GM12873 (cell line): Measurements from ENCODE around the gene ARHGEF39.
A peak's percentile ranks its signal among the peaks of the same experiment; 100 is the strongest.

Source experiments
- TF ChIP-seq, protein P1 (sequence below): IDR thresholded peaks from 2 replicates; pipeline ENCODE4 v1.5.1; 2012; ENCODE audit warnings: low read depth, mild to moderate bottlenecking, moderate library complexity, low read length, control low read depth; ENCODE audit not compliant: insufficient read depth; ENCODE audit errors: missing control alignments

Gene ARHGEF39

GRCh38 chr9:35664531-35665470 lies at the start of gene ARHGEF39:
Gene ARHGEF39 (minus strand): TSS chr9:35665195. CDS start chr9:35665169, 26 bp downstream.
- TF ChIP-seq, protein P1, sequence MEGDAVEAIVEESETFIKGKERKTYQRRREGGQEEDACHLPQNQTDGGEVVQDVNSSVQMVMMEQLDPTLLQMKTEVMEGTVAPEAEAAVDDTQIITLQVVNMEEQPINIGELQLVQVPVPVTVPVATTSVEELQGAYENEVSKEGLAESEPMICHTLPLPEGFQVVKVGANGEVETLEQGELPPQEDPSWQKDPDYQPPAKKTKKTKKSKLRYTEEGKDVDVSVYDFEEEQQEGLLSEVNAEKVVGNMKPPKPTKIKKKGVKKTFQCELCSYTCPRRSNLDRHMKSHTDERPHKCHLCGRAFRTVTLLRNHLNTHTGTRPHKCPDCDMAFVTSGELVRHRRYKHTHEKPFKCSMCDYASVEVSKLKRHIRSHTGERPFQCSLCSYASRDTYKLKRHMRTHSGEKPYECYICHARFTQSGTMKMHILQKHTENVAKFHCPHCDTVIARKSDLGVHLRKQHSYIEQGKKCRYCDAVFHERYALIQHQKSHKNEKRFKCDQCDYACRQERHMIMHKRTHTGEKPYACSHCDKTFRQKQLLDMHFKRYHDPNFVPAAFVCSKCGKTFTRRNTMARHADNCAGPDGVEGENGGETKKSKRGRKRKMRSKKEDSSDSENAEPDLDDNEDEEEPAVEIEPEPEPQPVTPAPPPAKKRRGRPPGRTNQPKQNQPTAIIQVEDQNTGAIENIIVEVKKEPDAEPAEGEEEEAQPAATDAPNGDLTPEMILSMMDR, result peak; percentile 23

GRCh38 chr9:35714123-35714522 lies 49.1 kb upstream of the ARHGEF39 start:
- TF ChIP-seq, protein P1, result no peak

DNA sequence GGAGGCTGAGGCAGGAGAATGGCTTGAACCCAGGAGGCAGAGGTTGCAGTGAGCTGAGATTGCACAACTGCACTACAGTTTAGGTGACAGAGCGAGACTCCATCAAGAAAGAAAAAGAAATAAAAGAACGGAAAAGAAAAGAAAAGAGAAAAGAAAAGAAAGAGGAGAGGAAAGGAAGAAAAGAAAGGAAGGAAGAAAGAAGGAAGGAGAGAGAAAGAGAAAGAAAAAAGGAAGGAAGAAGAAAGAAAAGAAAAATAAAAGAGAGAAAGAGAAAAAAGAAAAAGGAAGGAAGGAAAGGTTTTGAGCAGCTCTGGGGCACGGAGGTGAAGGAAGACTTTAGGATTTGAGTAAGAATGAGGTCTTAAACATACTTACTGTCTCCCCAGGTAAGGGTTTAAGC lies 48.6 kb upstream of the ARHGEF39 start:
- TF ChIP-seq, protein P1, result no peak

DNA sequence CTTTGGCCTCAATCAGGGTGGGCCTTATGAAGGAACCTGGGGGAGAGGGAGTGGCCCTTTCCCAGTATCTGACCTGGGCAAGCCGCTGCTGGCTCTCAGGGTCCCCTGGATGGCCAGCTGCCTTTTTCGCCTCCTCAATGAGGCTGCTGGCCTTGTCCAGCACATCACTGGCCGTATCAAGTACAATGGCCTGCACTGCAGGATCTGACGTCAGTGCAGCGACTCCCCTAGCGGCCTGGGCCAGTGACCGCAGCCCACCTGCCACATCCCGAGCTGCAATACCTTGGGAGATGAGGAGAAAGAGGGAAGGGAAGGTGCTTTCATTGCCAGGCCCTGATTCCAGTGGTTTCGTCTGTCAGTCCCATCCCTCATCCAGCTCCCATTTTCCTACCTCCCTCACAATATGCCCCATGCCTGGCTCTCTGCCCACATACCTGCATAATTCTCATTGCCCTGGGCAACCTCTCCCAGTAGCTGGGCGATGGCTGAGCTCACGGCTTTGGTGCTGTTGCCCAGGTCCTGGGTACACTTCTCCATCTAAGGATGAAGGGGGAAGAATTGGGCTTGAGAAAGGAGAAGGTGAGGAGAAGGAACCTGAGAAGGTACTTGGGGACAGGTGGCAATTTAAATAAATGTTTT lies 47.9 kb upstream of the ARHGEF39 start:
- TF ChIP-seq, protein P1, result no peak

GRCh38 chr9:35711501-35712428 lies 46.8 kb upstream of the ARHGEF39 start:
- TF ChIP-seq, protein P1, result no peak

GRCh38 chr9:35710818-35711500 lies 46.0 kb upstream of the ARHGEF39 start:
- TF ChIP-seq, protein P1, result no peak
